ENCODE data around the gene GNAO1.

The GNAO1 gene

GRCh38 chr16:56348168-56349085 is 157.1 kb downstream of the GNAO1 start:
- H3K27ac ChIP-seq = no peak overlapping the region
- TF ChIP-seq ZFX (IDR thresholded peaks at IDR 0.05; ENCODE audit: borderline replicate concordance) = no peak
- TF ChIP-seq CTCF (IDR thresholded peaks at IDR 0.05) = no peak

GRCh38 chr16:56349086-56349415 is 157.8 kb downstream of the GNAO1 start:
- TF ChIP-seq CTCF (IDR thresholded peaks at IDR 0.05) = no peak
- TF ChIP-seq ZFX (IDR thresholded peaks at IDR 0.05; ENCODE audit: borderline replicate concordance) = no peak
- H3K27ac ChIP-seq = no peak overlapping the region

- no peak overlapping the region for H3K27ac ChIP-seq
- TF ChIP-seq ZFX (IDR thresholded peaks at IDR 0.05; ENCODE audit: borderline replicate concordance) = no peak
- no peak for TF ChIP-seq CTCF (IDR thresholded peaks at IDR 0.05)
Measured at GRCh38 chr16:56349711-56350161, 158.4 kb downstream of the GNAO1 start.

- H3K27ac ChIP-seq = no peak overlapping the region
- TF ChIP-seq ZFX (IDR thresholded peaks at IDR 0.05; ENCODE audit: borderline replicate concordance) (no peak), CTCF (IDR thresholded peaks at IDR 0.05) (no peak)
Measured at GRCh38 chr16:56350491-56351405, 159.5 kb downstream of the GNAO1 start.

- no peak for TF ChIP-seq ZFX (IDR thresholded peaks at IDR 0.05; ENCODE audit: borderline replicate concordance)
- TF ChIP-seq CTCF (IDR thresholded peaks at IDR 0.05) = no peak
- no peak overlapping the region for H3K27ac ChIP-seq
Measured at GRCh38 chr16:56351481-56351880, 160.2 kb downstream of the GNAO1 start.

- H3K27ac ChIP-seq = no peak overlapping the region
- TF ChIP-seq CTCF (IDR thresholded peaks at IDR 0.05) = no peak
- no peak for TF ChIP-seq ZFX (IDR thresholded peaks at IDR 0.05; ENCODE audit: borderline replicate concordance)
Measured at GRCh38 chr16:56352351-56353053, 161.2 kb downstream of the GNAO1 start.
